Measurements from ENCODE around the gene SEPTIN2. TPM values are rescaled to one million over a fixed set of nuclear protein-coding genes. Genes with fewer than 3 reads are reported as not detected.
"Not testable (repeated sequence)": the region's sequence is repeated elsewhere in the genome, so short reads cannot be mapped to it uniquely, and the experiment has no call there.

Gene SEPTIN2
- total and polyA plus RNA-seq, 8 donors: 106 to 245 (median 187) TPM

- no peak overlapping the region for H3K4me3 ChIP-seq
- peaks cover 0 to 10% (median 9%) of the 10 kb centered on the region in 3 donors for H3K4me1 ChIP-seq
- DNase-seq: no peak
- 82 to 90% methylated on average over 2 of the region's 2 CpGs for WGBS, 2 donors
- no peaks in the 10 kb centered on the region for H3K27me3 ChIP-seq
- intact Hi-C loops (cut with DNase I): loop anchor here in 1 of 3 donors (5.0 kb wide), 1 partner anchor 32 kb away; the partner anchor contains the start of gene FARP2
- H3K9me3 ChIP-seq: no peaks in the 10 kb centered on the region
- no peak overlapping the region for H3K27ac ChIP-seq
- H3K36me3 ChIP-seq: no peaks in the 10 kb centered on the region
- no peak for TF ChIP-seq CTCF (IDR thresholded peaks at IDR 0.05)
- FAIRE-seq: no peak
- ATAC-seq: no peak
Observed at GRCh38 chr2:241389697-241390096, 74.0 kb downstream of the SEPTIN2 start.

- Histone ChIP-seq H3K4me3 (no peak overlapping the region), H3K27me3 (no peaks in the 10 kb centered on the region), H3K9me3 (no peaks in the 10 kb centered on the region), H3K4me1 (peaks cover 0 to 10% (median 8%) of the 10 kb centered on the region in 3 donors), H3K36me3 (peaks cover 0 to 6% (median 0%) of the 10 kb centered on the region in 3 donors), H3K27ac (no peak overlapping the region)
- FAIRE-seq (no peak), ATAC-seq (no peak), DNase-seq (no peak)
- intact Hi-C loops (cut with DNase I): loop anchor here in 1 of 3 donors (5.0 kb wide), 1 partner anchor 33 kb away; the partner anchor contains the start of gene FARP2
- 86 to 88% methylated on average over 9 of the region's 9 CpGs for WGBS, 2 donors
- TF ChIP-seq CTCF (IDR thresholded peaks at IDR 0.05): no peak
Observed at GRCh38 chr2:241390301-241391206, 74.8 kb downstream of the SEPTIN2 start.

DNA sequence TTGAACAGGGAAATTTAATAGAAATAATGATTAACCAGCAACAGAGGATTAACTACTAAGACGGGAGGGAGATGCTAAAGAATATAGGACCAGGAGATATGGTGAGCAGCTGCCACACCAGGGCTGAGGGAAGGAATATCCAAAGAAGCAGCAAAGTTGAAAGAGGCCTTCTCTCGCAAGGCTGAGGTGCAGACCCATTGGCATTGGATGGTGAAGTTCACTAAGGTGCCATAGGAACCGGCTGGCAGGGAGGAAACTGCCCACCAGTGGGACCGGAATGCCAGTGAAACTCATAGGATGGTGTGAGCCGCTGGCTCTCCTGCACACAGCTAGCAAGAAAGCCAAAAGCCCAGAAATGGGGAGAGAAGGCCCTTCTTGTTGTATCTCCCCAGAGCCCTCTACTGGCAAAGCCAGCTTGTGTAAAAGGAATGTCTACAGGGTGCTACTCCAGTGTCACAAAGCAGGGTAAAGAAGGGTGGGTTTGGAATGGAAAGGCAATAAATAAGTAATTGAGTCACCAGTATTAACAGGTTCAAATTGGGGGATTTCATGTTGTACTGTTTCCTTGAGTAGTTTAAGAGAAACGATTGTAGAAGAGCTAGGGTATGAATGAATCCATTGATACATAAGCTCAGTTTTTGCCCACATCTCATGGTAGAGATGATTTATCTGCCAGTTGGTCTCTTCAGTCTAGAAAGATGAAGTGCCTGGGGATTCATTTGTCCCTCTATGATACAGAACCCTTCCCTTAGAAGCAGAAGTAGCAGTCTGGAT lies 76.4 kb downstream of the SEPTIN2 start:
- intact Hi-C loops (cut with DNase I): loop anchor here in 1 of 3 donors (5.0 kb wide), 1 partner anchor 35 kb away; the partner anchor contains the start of gene FARP2
- Histone ChIP-seq H3K27ac (no peak overlapping the region), H3K27me3 (no peaks in the 10 kb centered on the region), H3K9me3 (no peaks in the 10 kb centered on the region), H3K4me3 (no peak overlapping the region), H3K4me1 (peaks cover 0 to 10% (median 8%) of the 10 kb centered on the region in 3 donors), H3K36me3 (peaks cover 0 to 6% (median 0%) of the 10 kb centered on the region in 3 donors)
- DNase-seq: peak in 3 of 6 donors; percentile 26 to 66 (median 53)
- peak in 3 of 4 donors; percentile 28 to 38 (median 32) for TF ChIP-seq CTCF (IDR thresholded peaks at IDR 0.05)
- ATAC-seq: peak; percentile 83 to 98 (median 94)
- FAIRE-seq: no peak
- WGBS, 2 donors: 43 to 48% methylated on average over 6 of the region's 6 CpGs

DNA sequence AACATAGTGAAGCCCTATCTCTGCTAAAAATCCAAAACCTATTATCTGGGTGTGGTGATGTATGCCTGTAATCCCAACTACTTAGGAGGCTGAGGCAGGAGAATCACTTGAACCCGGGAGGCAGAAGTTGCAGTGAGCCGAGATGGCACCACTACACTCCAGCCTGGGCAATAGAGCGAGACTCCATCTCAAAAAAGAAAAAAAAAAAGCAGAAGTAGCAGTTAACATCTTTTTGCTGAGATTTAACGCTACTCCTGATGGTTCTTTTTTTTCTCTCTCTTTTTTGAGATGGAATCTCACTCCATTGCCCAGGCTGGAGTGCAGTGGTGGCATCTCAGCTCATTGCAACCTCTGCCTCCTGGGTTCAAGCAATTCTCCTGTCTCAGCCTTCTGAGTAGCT lies 77.0 kb downstream of the SEPTIN2 start:
- not testable (repeated sequence) for ATAC-seq, H3K36me3 ChIP-seq, H3K27ac ChIP-seq, H3K4me1 ChIP-seq, FAIRE-seq, H3K27me3 ChIP-seq, H3K4me3 ChIP-seq, DNase-seq, H3K9me3 ChIP-seq
- WGBS, 2 donors: 93 to 95% methylated on average over 4 of the region's 4 CpGs
- intact Hi-C loops (cut with DNase I): loop anchor here in 1 of 3 donors (5.0 kb wide), 1 partner anchor 35 kb away; the partner anchor contains the start of gene FARP2
